ENCODE results near the gene C2CD4C. TPM values are rescaled to one million over a fixed set of nuclear protein-coding genes. Genes with fewer than 3 reads are reported as not detected.

The C2CD4C gene
- total RNA-seq, 5 donors from 2014 or later (not counting 1 experiment from before 2014, with no cell fraction given) = 0.06 TPM; not detected in 4

DNA sequence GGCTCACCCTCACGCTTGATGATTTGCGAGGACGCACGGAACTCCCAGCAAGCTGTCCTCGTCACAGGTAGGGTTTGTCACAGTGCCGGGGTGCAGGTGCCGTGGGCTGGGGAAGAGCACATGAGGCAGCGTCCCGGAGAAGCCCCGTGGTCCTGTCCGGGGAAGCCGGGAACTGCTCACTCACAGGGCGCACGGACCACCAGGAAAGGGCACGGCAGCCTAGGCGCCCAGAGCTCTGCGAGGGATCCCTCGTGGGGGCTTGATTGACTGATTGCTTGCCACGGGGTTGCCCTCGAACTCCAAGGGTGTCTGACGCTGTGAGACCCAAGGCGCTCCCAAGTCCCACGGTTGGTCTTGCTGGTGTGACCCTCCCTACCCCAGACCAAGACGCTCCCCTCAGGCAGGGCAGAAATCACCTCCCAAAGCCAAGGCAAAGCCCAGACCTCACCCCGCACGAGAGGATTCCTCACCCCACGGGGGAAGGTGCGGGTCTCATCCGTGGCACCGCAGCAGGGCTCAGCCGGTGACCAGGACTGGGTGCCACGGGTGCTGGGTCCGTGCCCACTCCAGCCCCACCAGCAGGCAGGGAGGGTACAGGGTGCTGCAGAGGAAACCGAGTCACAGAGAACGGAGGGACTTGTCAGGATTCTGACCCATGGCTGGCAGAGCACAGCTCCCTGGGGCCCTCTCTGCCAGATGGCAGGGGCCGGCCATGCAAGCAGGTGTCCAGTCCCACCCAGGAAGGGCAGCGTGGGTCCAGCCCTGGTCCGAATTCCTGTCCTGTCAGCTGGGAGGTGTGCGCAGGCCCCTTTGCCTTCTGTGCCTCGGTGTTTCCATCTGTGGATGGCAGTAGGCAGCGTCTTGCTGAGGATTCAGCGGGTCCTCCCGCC is 7.7 kb downstream of the C2CD4C start:
- Mint-ChIP-seq H3K4me1 (no peaks in the 10 kb centered on the region), H3K9me3 (no peaks in the 10 kb centered on the region), H3K36me3 (no peaks in the 10 kb centered on the region), H3K4me3 (no peak overlapping the region), H3K27ac (no peak overlapping the region), H3K27me3 (peaks cover 7 to 23% of the 10 kb centered on the region in 2 donors)
- ChIA-PET CTCF (no interaction called here), POLR2A (no interaction called here)
- Histone ChIP-seq H3K36me3 (ENCODE audit: control insufficient read depth in 2 of 2, extremely low read depth in 1 of 2, insufficient read depth in 1 of 2, low read length in 1 of 2) (no peaks in the 10 kb centered on the region), H3K27ac (ENCODE audit: low read length) (no peak overlapping the region), H3K27me3 (replicated peaks in 1 of 2; ENCODE audit: control insufficient read depth in 2 of 2, extremely low read depth in 1 of 2, insufficient read depth in 2 of 2, low read length in 1 of 2) (peaks cover 0 to 57% of the 10 kb centered on the region in 2 experiments), H3K9me3 (no peaks in the 10 kb centered on the region), H3K4me1 (ENCODE audit: control insufficient read depth in 1 of 2, extremely low read depth in 1 of 2, insufficient read depth in 2 of 2, low read length in 2 of 2) (no peaks in the 10 kb centered on the region), H3K4me3 (ENCODE audit: control insufficient read depth in 1 of 2, extremely low read depth in 1 of 2, low read length in 1 of 2) (no peak overlapping the region)
- 86% methylated on average over 36 of the region's 43 CpGs for WGBS (ENCODE audit: insufficient coverage)
- ATAC-seq (replicated peaks in 1 of 4) (no peak), DNase-seq (no peak)

DNA sequence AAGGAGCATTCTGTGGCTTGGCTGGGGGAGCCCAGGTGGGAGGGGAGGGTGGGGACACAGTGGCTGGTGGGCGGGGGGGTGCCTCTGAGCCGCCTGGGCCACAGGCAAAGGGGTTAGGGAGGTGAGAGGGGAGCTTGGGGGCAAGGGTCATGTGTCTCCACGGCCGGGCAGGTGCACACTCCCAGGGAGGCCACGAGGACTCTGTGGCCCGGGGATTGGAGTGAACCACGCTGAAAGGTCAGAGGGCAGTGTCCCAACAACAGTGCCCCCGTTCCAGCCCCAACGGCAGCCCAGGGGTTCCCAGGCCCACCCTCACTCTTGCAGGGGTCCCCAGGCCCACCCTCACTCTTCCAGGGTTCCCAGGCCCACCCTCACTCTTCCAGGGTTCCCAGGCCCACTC is 9.6 kb downstream of the C2CD4C start:
- ChIA-PET POLR2A (no interaction called here), CTCF (no interaction called here)
- no peaks in the 10 kb centered on the region for H3K9me3 ChIP-seq
- peaks cover 0 to 6% (median 2%) of the 10 kb centered on the region in 3 donors for H3K4me1 Mint-ChIP-seq
- ATAC-seq (replicated peaks in 1 of 4) (no peak), DNase-seq (no peak)
- H3K27ac Mint-ChIP-seq = no peak overlapping the region
- no peaks in the 10 kb centered on the region for H3K4me1 ChIP-seq (ENCODE audit: control insufficient read depth in 1 of 2, extremely low read depth in 1 of 2, insufficient read depth in 2 of 2, low read length in 2 of 2)
- peaks cover 7 to 12% of the 10 kb centered on the region in 2 donors for H3K27me3 Mint-ChIP-seq
- no peaks in the 10 kb centered on the region for H3K36me3 ChIP-seq (ENCODE audit: control insufficient read depth in 2 of 2, extremely low read depth in 1 of 2, insufficient read depth in 1 of 2, low read length in 1 of 2)
- H3K4me3 ChIP-seq (ENCODE audit: control insufficient read depth in 1 of 2, extremely low read depth in 1 of 2, low read length in 1 of 2) = no peak overlapping the region
- no peaks in the 10 kb centered on the region for H3K36me3 Mint-ChIP-seq
- no peak overlapping the region for H3K4me3 Mint-ChIP-seq
- H3K9me3 Mint-ChIP-seq = peaks cover 0 to 7% (median 5%) of the 10 kb centered on the region in 3 donors
- peaks cover 0 to 44% of the 10 kb centered on the region in 2 experiments for H3K27me3 ChIP-seq (replicated peaks in 1 of 2; ENCODE audit: control insufficient read depth in 2 of 2, extremely low read depth in 1 of 2, insufficient read depth in 2 of 2, low read length in 1 of 2)
- no peak overlapping the region for H3K27ac ChIP-seq (ENCODE audit: low read length)
- WGBS (ENCODE audit: insufficient coverage) = 73% methylated on average over 7 of the region's 9 CpGs

DNA sequence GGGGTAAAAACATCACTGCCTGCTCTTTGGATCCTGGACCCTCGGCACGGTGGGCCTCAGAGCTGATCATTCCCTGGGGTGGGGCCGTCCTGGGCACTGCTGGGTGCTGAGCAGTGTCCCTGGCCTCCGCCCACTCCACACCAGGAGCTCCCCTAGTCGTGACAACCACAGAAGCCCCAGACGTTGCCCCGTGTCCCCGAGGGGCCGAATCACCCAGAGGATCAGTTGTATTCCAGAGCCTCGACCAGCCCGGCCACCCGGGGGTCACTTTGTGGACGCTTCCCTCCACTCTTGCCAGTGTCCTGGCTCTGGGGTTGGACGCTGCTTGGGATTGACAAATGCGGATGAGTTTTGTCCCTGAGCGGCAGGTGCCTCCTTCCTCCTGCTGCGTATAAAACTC is 10.2 kb downstream of the C2CD4C start:
- peaks cover 7 to 12% of the 10 kb centered on the region in 2 donors for H3K27me3 Mint-ChIP-seq
- CTCF ChIA-PET = no interaction called here
- H3K27me3 ChIP-seq (replicated peaks in 1 of 2; ENCODE audit: control insufficient read depth in 2 of 2, extremely low read depth in 1 of 2, insufficient read depth in 2 of 2, low read length in 1 of 2) = peaks cover 0 to 43% of the 10 kb centered on the region in 2 experiments
- no peaks in the 10 kb centered on the region for H3K4me1 ChIP-seq (ENCODE audit: control insufficient read depth in 1 of 2, extremely low read depth in 1 of 2, insufficient read depth in 2 of 2, low read length in 2 of 2)
- H3K4me3 ChIP-seq (ENCODE audit: control insufficient read depth in 1 of 2, extremely low read depth in 1 of 2, low read length in 1 of 2) = no peak overlapping the region
- POLR2A ChIA-PET = no interaction called here
- H3K36me3 Mint-ChIP-seq = no peaks in the 10 kb centered on the region
- no peak overlapping the region for H3K27ac ChIP-seq (ENCODE audit: low read length)
- no peak overlapping the region for H3K27ac Mint-ChIP-seq
- no peaks in the 10 kb centered on the region for H3K36me3 ChIP-seq (ENCODE audit: control insufficient read depth in 2 of 2, extremely low read depth in 1 of 2, insufficient read depth in 1 of 2, low read length in 1 of 2)
- 81% methylated on average over 17 of the region's 17 CpGs for WGBS (ENCODE audit: insufficient coverage)
- ATAC-seq (replicated peaks in 1 of 4) = no peak
- H3K9me3 ChIP-seq = no peaks in the 10 kb centered on the region
- peaks cover 0 to 6% (median 2%) of the 10 kb centered on the region in 3 donors for H3K4me1 Mint-ChIP-seq
- H3K4me3 Mint-ChIP-seq = no peak overlapping the region
- DNase-seq = no peak
- peaks cover 0 to 12% (median 5%) of the 10 kb centered on the region in 3 donors for H3K9me3 Mint-ChIP-seq

DNA sequence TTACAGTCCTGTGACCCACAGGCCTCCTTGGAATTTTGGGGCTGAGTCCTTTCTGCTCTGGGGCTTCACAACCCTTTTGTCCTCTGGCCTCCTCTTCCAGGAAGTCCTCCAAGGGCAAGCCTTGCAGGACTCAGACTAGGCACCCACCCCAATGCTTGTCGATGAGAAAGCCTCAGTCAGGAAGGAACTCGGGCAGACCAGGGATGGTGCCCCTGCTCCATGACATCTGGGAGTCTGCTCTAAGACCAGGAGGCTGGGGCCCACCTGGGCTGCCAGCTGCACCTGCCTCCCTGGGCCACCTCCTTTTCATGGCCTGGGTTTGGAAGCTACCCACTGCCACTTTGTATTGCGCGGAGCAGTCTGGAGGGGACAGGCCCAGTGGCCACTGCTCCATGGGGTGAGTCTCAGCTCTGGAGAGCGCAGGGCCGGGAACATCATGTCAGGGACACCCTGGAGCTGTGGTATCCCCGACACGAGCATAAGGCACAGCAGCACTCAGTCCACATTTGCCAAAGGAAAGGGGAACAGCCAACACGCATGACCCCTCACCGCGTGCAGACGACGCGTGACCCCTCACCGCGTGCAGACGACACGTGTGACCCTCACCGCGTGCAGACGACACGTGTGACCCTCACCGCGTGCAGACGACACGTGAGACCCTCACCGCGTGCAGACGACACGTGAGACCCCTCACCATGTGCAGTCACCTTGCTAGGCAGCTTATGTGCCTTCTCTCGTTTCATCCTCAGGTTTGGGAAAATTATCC is 10.8 kb downstream of the C2CD4C start:
- DNase-seq = no peak
- POLR2A ChIA-PET = no interaction called here
- Histone ChIP-seq H3K4me1 (ENCODE audit: control insufficient read depth in 1 of 2, extremely low read depth in 1 of 2, insufficient read depth in 2 of 2, low read length in 2 of 2) (no peaks in the 10 kb centered on the region), H3K4me3 (ENCODE audit: control insufficient read depth in 1 of 2, extremely low read depth in 1 of 2, low read length in 1 of 2) (no peak overlapping the region), H3K27me3 (replicated peaks in 1 of 2; ENCODE audit: control insufficient read depth in 2 of 2, extremely low read depth in 1 of 2, insufficient read depth in 2 of 2, low read length in 1 of 2) (peaks cover 0 to 37% of the 10 kb centered on the region in 2 experiments), H3K9me3 (no peaks in the 10 kb centered on the region), H3K36me3 (ENCODE audit: control insufficient read depth in 2 of 2, extremely low read depth in 1 of 2, insufficient read depth in 1 of 2, low read length in 1 of 2) (no peaks in the 10 kb centered on the region), H3K27ac (ENCODE audit: low read length) (no peak overlapping the region)
- Mint-ChIP-seq H3K27me3 (peaks cover 4 to 7% of the 10 kb centered on the region in 2 donors), H3K9me3 (peaks cover 0 to 12% (median 9%) of the 10 kb centered on the region in 3 donors), H3K27ac (no peak overlapping the region), H3K36me3 (no peaks in the 10 kb centered on the region), H3K4me1 (peaks cover 0 to 11% (median 2%) of the 10 kb centered on the region in 3 donors), H3K4me3 (no peak overlapping the region)
- no peak for ATAC-seq (replicated peaks in 1 of 4)
- CTCF ChIA-PET = no interaction called here
- WGBS (ENCODE audit: insufficient coverage) = 84% methylated on average over 27 of the region's 31 CpGs

DNA sequence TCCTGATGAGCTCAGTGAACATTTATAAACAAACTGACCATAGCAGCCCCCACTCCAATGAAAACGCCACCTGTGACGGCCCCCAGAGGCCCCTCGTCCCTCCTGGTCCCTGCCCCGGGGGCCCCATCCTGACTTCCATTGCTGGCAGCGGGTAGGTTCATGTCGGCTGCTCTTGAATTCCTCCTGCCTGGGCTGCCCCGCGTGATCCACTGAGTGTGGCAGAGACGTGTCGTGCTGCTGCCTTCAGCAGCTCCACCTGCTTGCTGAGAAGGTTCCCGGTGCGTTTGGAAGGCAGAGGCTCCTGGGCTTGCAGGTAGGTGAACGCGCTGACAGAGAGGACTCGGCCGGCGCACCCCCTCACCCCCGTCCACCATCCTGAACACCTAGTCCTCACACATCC is 11.6 kb downstream of the C2CD4C start:
- CTCF ChIA-PET = no interaction called here
- no peak overlapping the region for H3K27ac ChIP-seq (ENCODE audit: low read length)
- H3K9me3 Mint-ChIP-seq = peaks cover 0 to 12% (median 10%) of the 10 kb centered on the region in 3 donors
- peaks cover 0 to 2% of the 10 kb centered on the region in 2 donors for H3K27me3 Mint-ChIP-seq
- H3K36me3 ChIP-seq (ENCODE audit: control insufficient read depth in 2 of 2, extremely low read depth in 1 of 2, insufficient read depth in 1 of 2, low read length in 1 of 2) = no peaks in the 10 kb centered on the region
- H3K36me3 Mint-ChIP-seq = no peaks in the 10 kb centered on the region
- no peaks in the 10 kb centered on the region for H3K9me3 ChIP-seq
- peaks cover 0 to 14% (median 2%) of the 10 kb centered on the region in 3 donors for H3K4me1 Mint-ChIP-seq
- 78% methylated on average over 18 of the region's 18 CpGs for WGBS (ENCODE audit: insufficient coverage)
- no peak overlapping the region for H3K4me3 ChIP-seq (ENCODE audit: control insufficient read depth in 1 of 2, extremely low read depth in 1 of 2, low read length in 1 of 2)
- H3K4me1 ChIP-seq (ENCODE audit: control insufficient read depth in 1 of 2, extremely low read depth in 1 of 2, insufficient read depth in 2 of 2, low read length in 2 of 2) = no peaks in the 10 kb centered on the region
- ATAC-seq (replicated peaks in 1 of 4) (no peak), DNase-seq (no peak)
- peaks cover 0 to 29% of the 10 kb centered on the region in 2 experiments for H3K27me3 ChIP-seq (replicated peaks in 1 of 2; ENCODE audit: control insufficient read depth in 2 of 2, extremely low read depth in 1 of 2, insufficient read depth in 2 of 2, low read length in 1 of 2)
- no peak overlapping the region for H3K4me3 Mint-ChIP-seq
- H3K27ac Mint-ChIP-seq = no peak overlapping the region
- POLR2A ChIA-PET = no interaction called here

DNA sequence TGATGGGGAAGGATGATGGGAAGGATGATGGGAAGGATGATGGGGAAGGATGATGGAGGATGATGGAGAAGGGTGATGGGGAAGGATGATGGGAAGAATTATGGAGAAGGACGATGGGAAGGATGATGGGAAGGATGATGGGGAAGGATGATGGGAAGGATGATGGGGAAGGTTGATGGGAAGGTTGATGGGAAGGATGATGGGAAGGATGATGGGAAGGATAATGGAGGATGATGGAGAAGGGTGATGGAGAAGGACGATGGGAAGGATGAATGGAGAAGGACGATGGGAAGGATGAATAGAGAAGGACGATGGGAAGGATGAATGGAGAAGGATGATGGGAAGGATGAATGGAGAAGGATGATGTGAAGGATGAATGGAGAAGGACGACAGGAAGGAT is 13.5 kb downstream of the C2CD4C start:
- H3K4me3 Mint-ChIP-seq = no peak overlapping the region
- Histone ChIP-seq H3K27ac (ENCODE audit: low read length) (no peak overlapping the region), H3K27me3 (replicated peaks in 1 of 2; ENCODE audit: control insufficient read depth in 2 of 2, extremely low read depth in 1 of 2, insufficient read depth in 2 of 2, low read length in 1 of 2) (peaks cover 2 to 17% of the 10 kb centered on the region in 2 experiments), H3K36me3 (ENCODE audit: control insufficient read depth in 2 of 2, extremely low read depth in 1 of 2, insufficient read depth in 1 of 2, low read length in 1 of 2) (no peaks in the 10 kb centered on the region), H3K4me1 (ENCODE audit: control insufficient read depth in 1 of 2, extremely low read depth in 1 of 2, insufficient read depth in 2 of 2, low read length in 2 of 2) (no peaks in the 10 kb centered on the region), H3K4me3 (ENCODE audit: control insufficient read depth in 1 of 2, extremely low read depth in 1 of 2, low read length in 1 of 2) (no peak overlapping the region), H3K9me3 (no peaks in the 10 kb centered on the region)
- POLR2A ChIA-PET = no interaction called here
- H3K4me1 Mint-ChIP-seq = peaks cover 0 to 14% (median 2%) of the 10 kb centered on the region in 3 donors
- CTCF ChIA-PET = no interaction called here
- DNase-seq (no peak), ATAC-seq (replicated peaks in 1 of 4) (no peak)
- H3K36me3 Mint-ChIP-seq = no peaks in the 10 kb centered on the region
- WGBS (ENCODE audit: insufficient coverage) = 91% methylated on average over 5 of the region's 5 CpGs
- H3K27ac Mint-ChIP-seq = no peak overlapping the region
- H3K9me3 Mint-ChIP-seq = peaks cover 0 to 12% (median 10%) of the 10 kb centered on the region in 3 donors
- H3K27me3 Mint-ChIP-seq = peaks cover 0 to 2% of the 10 kb centered on the region in 2 donors

Measured in T-cell (primary cell).